ENCODE results near the gene BCLAF1. TPM values are rescaled to one million over a fixed set of nuclear protein-coding genes. Genes with fewer than 3 reads are reported as not detected.
"Not testable (repeated sequence)": the region's sequence is repeated elsewhere in the genome, so short reads cannot be mapped to it uniquely, and the experiment has no call there.

Gene BCLAF1
- polyA plus RNA-seq, 3 donors = 214 to 235 (median 229) TPM

GRCh38 chr6:136312975-136313374, 23.3 kb upstream of the BCLAF1 start:
- DNase-seq (ENCODE audit: low read depth in 3 of 3, low spot score in 2 of 3) = no peak

DNA sequence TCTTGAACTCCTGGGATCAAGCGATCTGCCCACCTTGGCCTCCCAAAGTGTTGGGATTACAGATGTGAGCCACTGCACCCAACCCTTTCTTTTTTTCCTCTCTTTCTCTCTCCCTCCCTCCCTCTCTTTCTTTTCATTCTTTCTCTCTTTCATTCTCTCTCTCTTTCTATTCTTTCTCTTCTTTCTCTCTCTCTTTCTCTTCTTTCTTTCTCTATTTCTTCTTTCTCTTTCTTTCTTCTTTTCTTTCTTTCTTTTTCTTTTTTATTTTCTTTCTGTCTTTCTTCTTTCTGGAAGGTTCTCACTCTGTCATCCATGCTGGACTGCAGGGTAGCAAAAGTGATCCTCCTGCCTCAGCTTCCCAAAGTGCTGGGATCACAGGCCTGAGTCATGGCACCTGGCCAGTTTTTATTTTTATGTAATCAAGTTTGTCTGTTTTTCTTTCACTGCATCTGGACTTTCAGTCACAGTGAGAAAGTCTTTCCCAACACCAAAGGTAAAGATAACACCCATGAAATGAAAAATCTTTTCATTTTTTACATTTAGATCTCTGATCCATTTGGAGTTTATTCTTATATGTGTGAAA, 20.2 kb upstream of the BCLAF1 start:
- no peak for DNase-seq (ENCODE audit: low read depth in 3 of 3, low spot score in 2 of 3)

DNA sequence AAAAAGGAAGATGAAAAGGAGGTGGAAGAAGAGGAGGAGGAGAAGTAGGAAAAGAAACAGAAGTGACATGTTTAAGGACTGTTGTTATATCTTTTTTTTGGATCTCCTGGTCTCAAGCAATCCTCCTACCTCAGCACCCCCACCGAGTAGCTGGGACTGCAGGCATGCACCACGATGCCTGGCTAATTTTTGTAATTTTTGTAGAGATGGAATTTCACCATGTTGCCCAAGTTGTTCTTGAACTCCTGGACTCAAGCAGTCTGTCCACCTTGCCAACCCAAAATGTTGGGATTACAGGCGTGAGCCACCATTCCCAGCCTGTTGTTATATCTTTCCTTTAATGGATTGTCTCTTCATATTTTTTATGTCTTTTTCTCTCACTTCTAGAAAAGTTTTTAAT, 19.5 kb upstream of the BCLAF1 start:
- no peak for DNase-seq (ENCODE audit: low read depth in 3 of 3, low spot score in 2 of 3)

GRCh38 chr6:136308469-136308868, 18.8 kb upstream of the BCLAF1 start:
- DNase-seq (ENCODE audit: low read depth in 3 of 3, low spot score in 2 of 3) = not testable (repeated sequence)

GRCh38 chr6:136307351-136307750, 17.7 kb upstream of the BCLAF1 start:
- no peak for DNase-seq (ENCODE audit: low read depth in 3 of 3, low spot score in 2 of 3)

DNA sequence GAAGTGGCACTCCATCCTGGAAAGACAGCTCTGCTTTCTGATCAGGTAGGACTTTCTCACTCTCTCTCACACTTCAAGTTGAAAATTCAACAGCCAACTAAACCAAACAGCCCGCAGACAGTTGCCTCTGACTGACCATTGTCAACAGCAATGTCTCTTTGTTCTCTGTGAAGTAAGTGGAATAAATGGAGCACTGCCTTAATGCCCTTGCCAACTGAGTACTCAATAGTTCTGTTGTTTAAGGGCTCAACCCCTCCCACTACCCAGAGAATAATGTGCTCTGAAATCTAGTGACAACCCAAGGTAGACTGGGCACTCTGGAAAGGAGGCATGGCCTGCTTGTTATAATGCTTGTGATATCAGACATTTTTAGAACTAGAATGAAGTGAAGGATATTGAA, 16.8 kb upstream of the BCLAF1 start:
- DNase-seq (ENCODE audit: low read depth in 3 of 3, low spot score in 2 of 3) = no peak

DNA sequence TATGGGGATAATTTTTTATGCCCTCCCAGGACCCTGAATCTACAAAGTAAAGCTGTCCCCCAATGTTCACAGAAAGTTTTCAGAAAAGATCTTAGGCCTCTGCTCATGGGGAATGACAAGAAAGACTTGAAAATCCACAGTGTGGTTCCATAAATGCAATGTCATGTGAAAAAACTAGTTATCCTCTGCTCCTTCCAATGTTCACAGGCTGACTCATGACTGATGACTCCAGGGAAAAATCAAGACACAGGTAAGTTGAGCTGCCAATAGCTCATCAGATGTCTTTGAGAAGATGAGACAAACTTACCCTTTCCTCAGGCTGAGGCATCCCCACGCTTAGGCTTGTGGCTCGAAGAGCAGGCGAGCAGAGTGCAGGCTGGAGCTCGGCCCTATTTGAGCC, 14.8 kb upstream of the BCLAF1 start:
- no peak for DNase-seq (ENCODE audit: low read depth in 3 of 3, low spot score in 2 of 3)

GRCh38 chr6:136303516-136303915, 13.9 kb upstream of the BCLAF1 start:
- no peak for DNase-seq (ENCODE audit: low read depth in 3 of 3, low spot score in 2 of 3)

GRCh38 chr6:136294621-136295020, 5.0 kb upstream of the BCLAF1 start:
- no peak for DNase-seq (ENCODE audit: low read depth in 3 of 3, low spot score in 2 of 3)

DNA sequence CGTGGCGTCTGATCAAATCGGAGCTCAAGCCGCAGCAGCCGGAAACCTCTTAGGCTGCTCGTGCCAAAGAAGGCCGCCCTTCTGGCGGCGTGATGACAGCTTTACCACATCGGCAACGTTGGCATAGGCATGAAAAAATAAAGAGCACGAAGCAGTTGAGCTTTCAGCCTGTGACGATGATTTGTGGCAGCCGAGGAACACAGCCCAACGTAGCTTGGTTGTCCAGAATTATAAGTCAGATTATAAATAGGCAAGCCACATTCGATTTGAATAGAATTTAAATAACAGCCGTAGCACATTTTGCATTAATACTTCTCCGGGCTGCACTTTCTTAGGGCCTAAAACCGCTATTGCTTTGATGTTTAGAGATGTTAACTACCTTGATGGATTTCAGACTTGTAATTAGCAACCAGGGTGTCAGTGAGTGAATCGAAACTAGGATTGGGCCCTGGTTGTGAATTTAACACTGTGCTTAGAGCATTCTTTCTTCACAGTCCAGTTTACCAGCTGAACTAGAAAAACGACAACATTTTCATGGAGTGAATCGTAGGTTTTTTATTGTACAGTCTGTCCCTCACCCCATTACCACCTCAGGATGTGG, 864 bp upstream of the BCLAF1 start:
- DNase-seq (ENCODE audit: low read depth in 3 of 3, low spot score in 2 of 3) = peak in 2 of 3 donors; percentile 63 to 74

DNA sequence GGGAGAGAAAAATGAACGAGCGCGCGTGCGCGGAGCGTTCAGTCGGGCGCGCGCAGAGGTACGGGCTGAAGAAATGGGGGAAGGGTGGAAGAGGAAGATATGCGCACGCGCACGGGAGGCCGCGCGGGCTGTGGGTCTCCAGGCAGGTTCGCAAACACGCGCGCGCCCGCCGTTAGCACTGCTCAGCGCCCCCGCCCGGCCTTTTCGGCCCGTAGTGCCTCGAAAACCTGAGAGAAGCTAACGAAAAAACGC, 393 bp downstream of the BCLAF1 start:
- peak; percentile 78 to 87 (median 82) for DNase-seq (ENCODE audit: low read depth in 3 of 3, low spot score in 2 of 3)

DNA sequence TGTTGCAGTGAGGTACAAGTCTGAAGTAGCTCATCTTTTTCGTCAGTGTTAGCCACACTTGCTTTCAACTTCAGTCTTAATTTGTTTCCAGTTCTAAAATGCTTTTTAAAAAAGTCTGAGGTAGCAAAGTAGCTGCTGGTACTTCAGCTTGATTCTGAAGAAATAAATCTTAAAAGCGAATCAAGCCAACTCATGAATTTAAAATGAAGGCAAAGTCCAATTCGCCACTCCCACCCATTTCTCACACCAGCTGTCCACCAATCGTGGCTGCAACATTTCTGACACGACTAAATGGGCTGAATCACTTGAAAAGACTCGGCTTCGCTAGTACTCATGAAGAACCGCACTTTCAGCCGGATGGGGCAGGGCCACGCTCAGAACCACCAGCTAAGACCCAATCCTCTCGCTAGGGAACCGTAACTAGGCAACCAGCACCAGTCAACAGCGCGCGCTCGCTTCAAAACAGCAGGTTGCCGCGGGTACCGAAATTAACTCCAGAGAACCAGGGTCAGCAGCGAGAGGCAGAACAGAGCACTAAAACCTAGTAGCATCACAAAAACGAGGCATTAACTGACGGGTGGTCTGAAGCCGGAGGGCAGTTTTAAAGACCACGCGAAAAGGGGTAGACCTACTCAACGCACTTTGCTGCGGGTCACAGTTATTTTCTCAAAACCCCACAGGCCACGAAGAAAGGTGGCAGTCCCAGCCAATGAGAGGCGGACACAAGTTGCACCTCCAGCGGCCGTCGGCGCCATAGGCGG, 900 bp downstream of the BCLAF1 start:
- peak; percentile 61 to 69 (median 63) for DNase-seq (ENCODE audit: low read depth in 3 of 3, low spot score in 2 of 3)

DNA sequence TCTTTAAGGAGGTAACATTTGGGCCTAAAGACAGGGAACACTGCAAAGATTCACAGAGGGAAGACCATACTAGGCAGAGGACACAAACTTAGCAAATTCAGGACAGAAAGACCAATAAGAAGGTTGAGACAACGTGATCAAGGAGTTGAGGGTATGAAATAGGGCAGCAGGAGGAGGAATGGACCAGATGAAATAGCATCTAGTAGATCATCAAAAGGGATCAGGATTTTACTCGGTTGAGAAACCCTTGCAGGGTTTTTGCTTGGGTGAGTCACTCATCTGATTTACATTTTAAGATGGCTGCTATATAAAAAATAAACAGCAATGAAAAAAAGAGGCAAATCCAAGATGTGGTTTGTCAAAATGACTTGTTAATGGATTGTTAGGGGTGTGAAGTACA, 4.7 kb downstream of the BCLAF1 start:
- DNase-seq (ENCODE audit: low read depth in 3 of 3, low spot score in 2 of 3) = no peak

DNA sequence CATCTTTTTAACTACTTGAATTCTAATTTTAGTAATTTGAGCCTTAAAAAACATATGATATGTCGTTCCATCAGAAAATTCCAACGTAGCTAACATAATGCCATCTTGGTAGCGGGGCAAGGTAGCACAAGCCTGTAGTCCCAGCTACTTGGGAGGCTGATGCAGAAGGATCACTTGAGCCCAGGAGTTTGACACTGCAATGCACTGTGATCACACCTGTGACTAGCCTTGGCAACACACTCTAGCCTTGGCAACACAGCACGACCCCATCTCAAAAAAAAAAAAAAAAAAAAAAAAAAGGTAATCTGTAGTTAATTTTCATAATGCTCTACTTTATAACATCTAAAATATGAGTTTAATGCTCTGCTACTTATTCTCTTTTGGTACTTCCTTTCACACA, 6.7 kb downstream of the BCLAF1 start:
- no peak for DNase-seq (ENCODE audit: low read depth in 3 of 3, low spot score in 2 of 3)

DNA sequence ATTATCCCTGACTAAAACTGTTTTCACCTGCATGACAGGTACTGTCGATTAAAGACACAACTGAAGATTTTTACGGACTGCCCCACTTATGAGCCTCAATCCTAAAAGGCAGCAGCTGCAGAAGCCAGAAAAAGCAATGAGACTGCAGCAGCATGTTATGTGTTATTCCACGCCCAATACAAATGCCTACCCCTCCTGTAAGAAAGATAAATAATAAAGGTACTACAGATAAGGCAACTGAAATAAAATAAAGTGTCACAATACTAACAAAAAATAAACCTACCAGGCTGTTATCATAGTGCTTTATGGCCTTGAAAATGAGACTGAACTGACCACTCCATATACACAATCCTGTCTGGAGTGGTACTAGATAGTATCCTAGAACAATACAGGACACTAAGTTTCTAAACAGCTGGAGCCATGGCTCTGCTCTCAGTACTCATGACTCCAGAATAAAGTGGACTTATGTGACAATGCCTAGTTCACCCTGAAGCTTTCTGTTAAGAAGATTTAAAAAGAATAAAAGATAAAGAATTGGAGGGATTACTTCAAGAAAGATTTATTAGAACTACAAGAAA, 9.5 kb downstream of the BCLAF1 start:
- DNase-seq (ENCODE audit: low read depth in 3 of 3, low spot score in 2 of 3) = no peak

DNA sequence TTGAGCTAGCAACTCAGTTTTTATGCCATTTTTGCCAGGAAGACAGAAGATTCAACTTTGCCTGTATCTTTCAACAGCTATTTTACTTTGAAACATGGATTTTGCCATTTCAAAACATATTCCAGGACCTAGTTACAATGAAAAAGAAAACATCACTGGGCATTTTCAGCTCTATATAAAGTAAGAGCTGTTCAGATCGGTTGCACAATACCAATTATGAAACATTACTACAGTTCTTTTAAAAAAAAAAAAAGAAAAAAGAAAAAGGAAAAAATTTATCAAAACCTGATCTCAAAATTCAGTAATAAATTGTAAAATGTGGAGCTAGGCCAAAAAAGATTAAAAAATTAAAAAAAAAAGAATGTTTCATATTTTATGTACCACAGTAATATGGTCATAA, 15.6 kb downstream of the BCLAF1 start:
- DNase-seq (ENCODE audit: low read depth in 3 of 3, low spot score in 2 of 3) = no peak

DNA sequence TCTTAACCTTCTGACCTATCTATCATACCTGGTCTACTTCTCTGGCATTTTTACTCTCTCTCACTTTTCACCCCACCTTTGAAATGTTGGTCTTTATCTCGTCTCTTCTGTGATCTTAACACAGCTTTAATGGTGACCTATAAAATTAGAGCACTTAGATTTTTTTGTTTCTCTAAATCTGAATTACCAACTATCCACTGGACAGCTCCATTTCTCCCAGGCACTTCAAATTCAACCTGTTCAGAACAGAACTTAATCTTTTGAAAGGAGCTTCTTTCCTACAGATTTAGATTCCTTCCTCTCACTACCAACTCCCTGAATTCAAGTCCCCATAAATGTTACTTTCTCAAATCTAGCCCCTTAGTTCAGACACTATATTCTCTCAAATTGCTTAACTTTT, 24.5 kb downstream of the BCLAF1 start:
- no peak for DNase-seq (ENCODE audit: low read depth in 3 of 3, low spot score in 2 of 3)

DNA sequence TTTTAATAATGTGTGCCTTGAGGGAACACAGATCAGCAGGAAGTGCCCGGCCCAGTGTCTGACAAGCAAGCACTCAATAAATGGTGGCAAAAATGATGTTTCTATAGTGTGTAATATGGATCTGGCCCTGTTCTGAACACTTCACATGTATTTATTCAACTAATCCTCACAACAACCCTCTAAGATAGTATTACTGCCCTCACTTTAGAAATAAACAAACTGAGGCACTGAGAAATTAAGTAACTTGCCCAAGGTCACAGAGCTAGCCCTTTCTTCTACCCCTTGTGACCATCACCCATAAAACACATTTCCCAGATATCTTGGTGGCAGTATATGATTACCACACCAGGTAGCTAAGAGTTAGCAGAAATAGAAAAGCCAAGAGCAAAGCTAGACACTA, 26.7 kb downstream of the BCLAF1 start:
- no peak for DNase-seq (ENCODE audit: low read depth in 3 of 3, low spot score in 2 of 3)

DNA sequence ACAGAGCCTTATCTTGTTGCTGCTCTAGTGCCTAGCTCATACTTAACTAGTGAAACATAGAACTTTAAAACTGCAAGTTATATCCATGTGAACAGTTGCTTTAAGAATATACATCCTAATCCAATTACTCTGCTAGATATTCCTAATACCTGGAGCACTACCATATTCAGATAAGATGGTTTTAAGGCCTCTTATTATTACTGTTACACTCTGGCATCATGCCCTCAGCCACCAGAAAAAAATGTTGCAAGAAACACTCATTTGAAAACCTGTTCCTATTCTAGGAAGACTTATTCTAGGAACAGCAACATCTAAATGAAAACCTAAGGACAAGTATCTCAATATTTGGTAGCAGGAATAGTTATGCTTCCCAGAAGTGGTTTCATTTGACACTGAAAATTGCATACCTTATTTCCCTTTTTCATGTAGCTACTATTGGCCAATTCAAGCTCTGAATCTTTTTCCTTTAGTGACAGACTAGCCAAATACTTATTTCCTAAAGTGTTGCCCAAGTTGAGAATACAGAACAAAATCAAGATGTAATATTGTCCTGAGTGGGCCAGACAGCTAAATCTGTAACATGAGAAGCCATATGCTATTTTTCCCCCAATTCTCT, 34.7 kb downstream of the BCLAF1 start:
- no peak for DNase-seq (ENCODE audit: low read depth in 3 of 3, low spot score in 2 of 3)

GRCh38 chr6:136253734-136254133, 35.9 kb downstream of the BCLAF1 start:
- no peak for DNase-seq (ENCODE audit: low read depth in 3 of 3, low spot score in 2 of 3)

- DNase-seq (ENCODE audit: low read depth in 3 of 3, low spot score in 2 of 3) = no peak
Observed at GRCh38 chr6:136252441-136252840, 37.2 kb downstream of the BCLAF1 start.

GRCh38 chr6:136251394-136251793, 38.3 kb downstream of the BCLAF1 start:
- no peak for DNase-seq (ENCODE audit: low read depth in 3 of 3, low spot score in 2 of 3)

Data from right renal cortex interstitium (tissue), 3 donors.